Left renal cortex interstitium (tissue), 4 donors: ENCODE results near the gene LRRC56. TPM values are rescaled to one million over a fixed set of nuclear protein-coding genes. Genes with fewer than 3 reads are reported as not detected.

Source experiments
- DNase-seq, 4 donors: peaks; one replicate each; pipeline ENCODE4 v3.0.0-alpha.2; 2013; ENCODE audit warnings: low read depth in 4 of 4, low spot score in 2 of 4, missing footprints in 1 of 4
- polyA plus RNA-seq, 4 donors: library from polyadenylated mRNA; unstranded; fragments of 120-200 nt; gene quantifications; one replicate each; pipeline ENCODE4 v1.2.1, GENCODE V29; 2013; ENCODE audit not compliant: insufficient read length in 4 of 4

The LRRC56 gene
- polyA plus RNA-seq, 4 donors: 2.8 to 6.1 (median 5.1) TPM

- DNase-seq: no peak
These were observed 52.5 kb downstream of the LRRC56 start for GRCh38 chr11:589798-590197.

GRCh38 chr11:590997-591396, 53.7 kb downstream of the LRRC56 start:
- no peak for DNase-seq

DNA sequence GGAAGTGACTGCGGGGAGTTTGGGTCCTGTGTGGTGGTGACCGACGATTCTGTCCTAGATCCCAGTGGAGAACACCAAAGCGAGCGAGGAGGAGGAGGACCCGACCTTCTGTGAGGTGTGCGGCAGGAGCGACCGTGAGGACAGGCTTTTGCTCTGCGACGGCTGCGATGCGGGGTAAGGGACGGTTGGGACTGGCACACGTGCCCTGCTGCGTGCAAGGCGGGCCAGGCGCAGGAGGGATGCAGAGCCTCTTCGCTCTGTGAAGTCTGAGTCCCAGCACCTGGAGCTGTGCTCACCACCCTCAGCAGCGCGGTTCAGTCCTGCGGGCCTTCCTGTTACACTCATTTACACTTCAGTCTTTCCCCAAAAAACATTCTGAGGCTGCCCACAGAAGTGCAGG, 55.2 kb downstream of the LRRC56 start:
- no peak for DNase-seq

DNA sequence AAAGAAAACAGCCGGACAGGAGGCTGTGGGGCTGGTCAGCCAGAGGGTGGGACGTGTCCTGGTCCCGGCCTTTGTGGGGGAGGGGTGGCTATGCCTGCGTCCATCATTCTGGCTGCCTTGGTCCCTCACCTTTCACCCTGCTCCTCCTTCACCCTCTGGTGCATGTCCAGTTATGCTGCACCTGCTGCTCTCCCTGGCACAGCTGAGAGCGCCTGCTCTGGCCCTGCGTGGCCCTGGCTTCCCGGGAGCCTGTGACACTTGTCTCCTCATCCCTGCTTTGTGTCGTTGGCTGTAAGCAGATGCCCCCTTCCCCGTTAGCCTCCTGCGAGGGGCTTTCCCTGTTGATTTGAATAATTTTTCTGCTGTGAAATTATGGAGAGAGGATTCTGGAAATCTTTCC, 55.6 kb downstream of the LRRC56 start:
- DNase-seq: no peak

GRCh38 chr11:593347-593746, 56.0 kb downstream of the LRRC56 start:
- DNase-seq: no peak

DNA sequence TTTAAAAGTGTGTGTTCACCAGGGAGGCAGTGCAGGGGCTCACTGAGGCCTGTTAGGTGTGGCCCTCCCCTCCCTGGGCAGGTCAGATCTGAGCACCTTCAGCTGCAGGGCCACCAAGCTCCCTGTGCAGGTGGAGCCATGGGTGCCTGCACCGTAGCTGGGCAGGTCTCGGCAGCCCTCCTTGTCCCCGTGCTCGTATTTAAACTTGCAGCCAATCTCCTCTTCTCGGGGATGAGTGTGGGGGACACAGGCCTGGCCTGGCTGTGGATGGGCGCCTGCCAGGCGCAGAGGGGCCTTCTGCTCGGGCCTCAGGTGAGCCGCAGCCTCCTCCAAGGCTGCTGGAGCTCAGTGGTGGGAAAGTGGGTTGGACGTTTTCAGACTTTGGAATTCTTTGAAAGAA, 58.1 kb downstream of the LRRC56 start:
- DNase-seq: no peak

GRCh38 chr11:596374-596773, 59.0 kb downstream of the LRRC56 start:
- DNase-seq: no peak

- no peak for DNase-seq
These were observed 59.9 kb downstream of the LRRC56 start for GRCh38 chr11:597166-597725.

DNA sequence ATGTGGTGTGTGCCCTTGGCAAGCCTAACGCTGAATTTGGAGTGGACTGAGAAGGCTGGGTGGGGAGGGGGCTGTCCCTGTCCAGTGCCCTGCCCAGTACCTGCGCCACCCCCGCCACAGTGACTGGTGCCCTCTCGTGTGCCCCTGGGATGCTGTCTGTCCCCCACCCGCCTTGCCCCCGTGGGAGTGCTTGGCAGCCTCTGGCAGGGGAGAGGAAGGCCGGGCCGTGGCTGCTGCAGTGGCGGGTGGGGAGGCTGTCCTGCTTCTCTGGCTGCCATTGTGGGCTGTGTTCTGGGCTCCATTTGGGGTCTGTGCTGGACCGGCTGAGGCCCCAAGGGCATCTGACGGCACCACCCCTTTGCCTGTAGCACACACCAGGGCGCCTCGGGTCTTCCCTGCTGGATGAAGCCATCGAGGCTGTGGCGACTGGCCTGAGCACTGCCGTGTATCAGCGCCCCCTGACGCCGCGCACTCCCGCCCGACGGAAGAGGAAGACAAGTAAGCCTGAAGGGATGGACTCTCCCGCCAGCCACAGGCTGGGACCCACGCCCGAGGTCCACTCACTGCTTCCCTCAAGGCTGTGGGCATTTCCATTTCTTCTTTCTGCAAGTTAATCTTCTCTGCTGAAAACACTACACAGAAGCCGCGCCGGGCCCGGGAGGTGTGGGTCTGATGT, 60.8 kb downstream of the LRRC56 start:
- no peak for DNase-seq

DNA sequence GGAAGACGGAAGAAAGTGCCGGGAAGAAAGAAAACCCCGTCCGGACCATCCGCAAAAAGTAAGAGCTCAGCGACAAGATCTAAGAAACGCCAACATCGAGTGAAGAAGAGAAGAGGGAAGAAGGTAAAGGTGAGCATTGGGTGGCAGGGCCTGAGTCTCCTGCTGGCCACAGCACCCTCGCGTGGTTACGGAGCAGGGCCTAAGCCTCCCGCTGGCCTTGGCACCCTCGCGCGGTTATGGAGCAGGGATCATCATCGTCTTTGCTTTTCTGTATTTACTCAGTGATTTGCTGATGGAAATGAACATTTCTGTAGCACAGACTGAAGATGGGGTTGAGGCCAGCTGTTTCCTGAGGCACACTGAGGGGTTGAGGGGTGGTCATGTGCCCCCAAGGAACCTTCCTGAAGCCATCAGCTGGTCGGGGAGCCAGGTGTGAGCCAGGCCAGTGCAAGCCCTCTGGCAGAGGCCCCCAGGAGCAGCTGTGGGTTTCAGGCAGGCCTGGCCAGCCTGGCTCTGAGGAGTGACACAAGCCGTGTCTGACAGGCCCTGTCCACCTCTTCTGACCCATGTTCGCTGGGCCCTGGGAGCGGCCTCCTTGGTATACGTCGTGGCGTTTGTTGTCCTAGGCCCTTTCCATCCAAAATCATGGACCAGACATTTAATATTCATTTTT, 64.4 kb downstream of the LRRC56 start:
- DNase-seq: no peak

DNA sequence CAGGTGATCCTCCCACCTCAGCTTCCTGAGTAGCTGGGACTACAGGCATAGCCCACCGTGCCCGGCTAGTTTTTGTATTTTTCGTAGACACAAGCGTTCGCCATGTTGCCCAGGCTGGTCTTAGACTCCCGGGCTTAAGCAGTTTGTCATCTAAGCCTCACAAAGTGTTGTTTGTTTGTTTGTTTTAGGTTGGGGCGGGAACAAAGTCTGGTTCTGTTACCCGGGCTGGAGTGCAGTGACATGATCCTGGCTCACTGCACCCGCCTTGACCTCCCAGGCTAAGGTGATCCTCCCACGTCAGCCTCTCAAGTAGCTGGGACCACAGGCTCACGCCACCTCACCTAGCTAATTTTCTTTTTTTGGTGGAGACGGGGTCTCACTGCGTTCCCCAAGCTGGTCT, 65.8 kb downstream of the LRRC56 start:
- no peak for DNase-seq

Other genes with a start within 250 kb of the LRRC56 start
- gene PGGHG, start 248.4 kb upstream of the LRRC56 start, polyA plus RNA-seq: 10 to 100 TPM; 11.1 to 25.5 (median 23.5) TPM
- under 1 TPM in 2 of 4 donors, not detected in 2; 0.21 to 0.65 TPM for gene IFITM5, start 238.0 kb upstream of the LRRC56 start, polyA plus RNA-seq
- 100 to 1,000 TPM; 162 to 301 (median 211) TPM for gene IFITM2, start 229.7 kb upstream of the LRRC56 start, polyA plus RNA-seq
- gene IFITM1, start 223.5 kb upstream of the LRRC56 start, polyA plus RNA-seq: 10 to 100 TPM; 32.6 to 43.2 (median 37.8) TPM
- 100 to 1,000 TPM; 301 to 603 (median 391) TPM for gene IFITM3, start 216.7 kb upstream of the LRRC56 start, polyA plus RNA-seq
- 10 to 100 TPM; 42.6 to 87.5 (median 82.0) TPM for gene B4GALNT4, start 168.0 kb upstream of the LRRC56 start, polyA plus RNA-seq
- 1 to 10 TPM; 4.0 to 8.4 (median 7.2) TPM for gene PKP3, start 143.3 kb upstream of the LRRC56 start, polyA plus RNA-seq
- 10 to 100 TPM; 31.7 to 54.7 (median 48.5) TPM for gene SIGIRR, start 122.5 kb upstream of the LRRC56 start, polyA plus RNA-seq
- gene ANO9, start 95.5 kb upstream of the LRRC56 start, polyA plus RNA-seq: 10 to 100 TPM in 2 of 4 donors, 1 to 10 TPM in 2; 6.1 to 16.5 (median 12.2) TPM
- 10 to 100 TPM; 24.6 to 44.2 (median 37.2) TPM for gene PTDSS2, start 87.2 kb upstream of the LRRC56 start, polyA plus RNA-seq
- gene RNH1, start 30.3 kb upstream of the LRRC56 start, polyA plus RNA-seq: 100 to 1,000 TPM in 2 of 4 donors, 10 to 100 TPM in 2; 67.0 to 117 (median 102) TPM
- gene HRAS, start 2.0 kb upstream of the LRRC56 start, polyA plus RNA-seq: 10 to 100 TPM; 41.2 to 57.3 (median 51.9) TPM
- gene LMNTD2, start 23.2 kb downstream of the LRRC56 start, polyA plus RNA-seq: 1 to 10 TPM; 3.0 to 7.3 (median 4.7) TPM
- gene RASSF7, start 23.4 kb downstream of the LRRC56 start, polyA plus RNA-seq: 10 to 100 TPM; 36.8 to 71.6 (median 58.8) TPM
- 10 to 100 TPM; 18.3 to 33.3 (median 26.8) TPM for gene PHRF1, start 38.9 kb downstream of the LRRC56 start, polyA plus RNA-seq
- gene IRF7, start 78.4 kb downstream of the LRRC56 start, polyA plus RNA-seq: 10 to 100 TPM in 3 of 4 donors, 1 to 10 TPM in 1; 5.4 to 15.4 (median 12.5) TPM
- 10 to 100 TPM; 24.9 to 49.2 (median 41.9) TPM for gene CDHR5, start 87.4 kb downstream of the LRRC56 start, polyA plus RNA-seq
- 1 to 10 TPM in 3 of 4 donors, under 1 TPM in 1; 0.92 to 4.1 (median 2.2) TPM for gene SCT, start 89.7 kb downstream of the LRRC56 start, polyA plus RNA-seq
- 1 to 10 TPM; 1.8 to 5.2 (median 4.7) TPM for gene DRD4, start 99.7 kb downstream of the LRRC56 start, polyA plus RNA-seq
- gene DEAF1, start 157.7 kb downstream of the LRRC56 start, polyA plus RNA-seq: 10 to 100 TPM; 44.7 to 57.7 (median 51.1) TPM
- gene TMEM80, start 158.3 kb downstream of the LRRC56 start, polyA plus RNA-seq: 10 to 100 TPM; 36.1 to 56.7 (median 46.3) TPM
- gene EPS8L2, start 168.7 kb downstream of the LRRC56 start, polyA plus RNA-seq: 100 to 1,000 TPM; 104 to 161 (median 139) TPM
- gene TALDO1, start 209.9 kb downstream of the LRRC56 start, polyA plus RNA-seq: 100 to 1,000 TPM; 123 to 164 (median 136) TPM
- gene GATD1, start 240.0 kb downstream of the LRRC56 start, polyA plus RNA-seq: 100 to 1,000 TPM in 1 of 4 donors, 10 to 100 TPM in 3; 55.3 to 115 (median 84.8) TPM